Hindlimb muscle (tissue), 1 donor: ENCODE data around the gene ATP9A. TPM values are rescaled to one million over a fixed set of nuclear protein-coding genes. Genes with fewer than 3 reads are reported as not detected.
"Not testable (repeated sequence)": the region's sequence is repeated elsewhere in the genome, so short reads cannot be mapped to it uniquely, and the experiment has no call there.

ENCODE experiments used
- DNase-seq: peaks from one replicate; pipeline ENCODE4 v3.0.0-alpha.2; 2013
- polyA plus RNA-seq: library from polyadenylated mRNA; unstranded; fragments of 120-200 nt; gene quantifications from one replicate; pipeline ENCODE4 v1.2.1, GENCODE V29; 2013; ENCODE audit not compliant: insufficient read length

Gene ATP9A
- polyA plus RNA-seq, 1 donor, result 80.0 TPM

GRCh38 chr20:51570739-51571459, 197.3 kb downstream of the ATP9A start:
- peak; percentile 82 for DNase-seq

- DNase-seq, result peak; percentile 64
Measured at GRCh38 chr20:51569815-51570738, 198.1 kb downstream of the ATP9A start.

GRCh38 chr20:51568533-51568932, 199.7 kb downstream of the ATP9A start:
- not testable (repeated sequence) for DNase-seq

GRCh38 chr20:51567622-51568021, 200.6 kb downstream of the ATP9A start:
- no peak for DNase-seq

GRCh38 chr20:51566594-51566993, 201.6 kb downstream of the ATP9A start:
- no peak for DNase-seq

DNA sequence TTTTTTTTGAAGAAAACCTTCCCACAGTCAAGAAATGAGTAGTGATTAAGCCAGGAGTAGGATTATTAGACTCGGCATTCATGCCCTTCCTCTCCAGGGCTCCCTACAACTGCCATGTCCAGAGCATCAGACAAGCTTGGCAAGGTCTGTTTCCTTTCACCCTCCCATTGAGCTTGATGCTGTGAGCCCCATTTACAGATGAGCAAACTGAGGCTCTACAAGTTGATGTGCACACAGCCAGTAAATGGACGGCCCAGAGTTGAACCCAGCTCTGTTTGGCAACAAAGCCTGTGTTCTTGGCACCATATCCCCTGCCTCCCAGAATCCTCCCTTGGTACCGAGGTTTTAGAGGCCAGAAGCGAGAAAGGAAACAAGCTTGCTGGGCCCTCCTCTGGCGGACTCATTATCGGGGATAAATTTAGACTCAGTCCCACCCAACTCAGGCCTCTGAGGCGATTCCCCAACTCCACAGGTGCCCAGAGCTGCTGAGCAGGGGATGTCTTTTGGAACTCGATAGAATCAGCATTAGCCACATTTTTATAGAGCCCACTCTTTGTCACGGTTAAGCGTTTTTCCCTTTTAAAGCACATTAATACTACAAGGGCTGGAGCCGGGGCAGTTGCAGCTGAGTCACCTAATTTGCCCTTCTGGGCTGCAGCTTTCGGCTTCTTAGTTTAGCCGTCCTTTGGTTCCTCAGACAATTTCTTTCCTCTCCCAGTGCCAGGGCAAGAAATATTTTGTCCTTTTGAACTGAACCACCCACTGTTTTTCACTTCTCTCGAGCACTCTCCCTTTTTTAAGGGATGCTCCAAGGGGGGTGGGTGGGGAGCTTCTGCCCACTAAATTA, 202.7 kb downstream of the ATP9A start:
- no peak for DNase-seq

- DNase-seq, result peak; percentile 76
Measured at GRCh38 chr20:51563486-51564332, 204.5 kb downstream of the ATP9A start.

- DNase-seq, result no peak
Measured at GRCh38 chr20:51563174-51563485, 205.1 kb downstream of the ATP9A start.

GRCh38 chr20:51562332-51563173, 205.6 kb downstream of the ATP9A start:
- peak; percentile 99 for DNase-seq

GRCh38 chr20:51562027-51562331, 206.2 kb downstream of the ATP9A start:
- no peak for DNase-seq

- no peak for DNase-seq
Measured at GRCh38 chr20:51560550-51561307, 207.5 kb downstream of the ATP9A start.

DNA sequence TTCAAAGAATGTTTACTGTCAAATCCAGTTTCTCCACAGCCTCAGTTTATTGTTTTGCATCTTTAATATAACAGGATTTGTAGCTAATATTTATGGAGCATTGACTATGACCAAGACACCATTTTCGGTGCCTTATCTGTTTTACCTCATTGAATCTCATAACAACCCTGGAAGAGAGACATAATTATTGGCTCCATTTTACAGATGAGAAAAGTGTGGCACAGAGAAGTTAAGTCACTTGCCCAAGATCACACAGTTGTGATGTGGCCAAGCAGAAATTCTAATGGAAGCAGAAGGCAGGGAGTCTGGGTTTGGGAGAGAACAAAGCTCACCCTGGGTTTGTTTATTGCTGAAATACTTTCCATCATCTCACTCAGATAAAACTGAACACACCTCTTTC, 208.1 kb downstream of the ATP9A start:
- no peak for DNase-seq

DNA sequence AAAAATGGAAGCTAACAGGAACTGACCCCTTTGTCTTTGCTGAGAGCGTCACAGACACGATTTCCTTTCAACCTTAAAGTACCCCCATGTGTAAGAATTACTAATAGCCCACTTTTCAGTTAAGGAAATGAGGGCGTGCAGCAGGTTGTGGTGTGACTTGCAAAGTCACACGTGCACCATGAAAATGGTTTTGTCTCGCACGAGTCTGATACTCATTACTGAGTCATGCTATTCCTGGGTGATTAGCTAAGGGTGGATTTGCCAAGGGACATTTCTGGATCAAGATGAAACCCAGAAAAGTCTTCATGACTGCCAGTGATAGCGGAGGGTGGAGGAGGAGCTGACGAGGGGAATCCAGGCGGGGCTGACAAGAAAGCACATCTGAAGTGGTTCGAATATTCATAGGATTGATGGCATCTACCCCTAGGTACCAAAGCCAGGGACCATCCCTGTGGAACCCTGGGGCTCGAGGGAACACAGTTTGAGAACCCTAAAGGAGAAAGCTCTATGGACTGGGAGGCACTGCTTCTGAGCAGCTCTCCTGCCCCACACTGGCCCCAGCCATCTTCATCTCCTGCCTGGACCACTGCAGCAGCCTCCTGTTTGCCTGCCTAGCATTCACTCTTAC, 213.5 kb downstream of the ATP9A start:
- DNase-seq, result no peak

GRCh38 chr20:51553897-51554486, 214.2 kb downstream of the ATP9A start:
- no peak for DNase-seq

DNA sequence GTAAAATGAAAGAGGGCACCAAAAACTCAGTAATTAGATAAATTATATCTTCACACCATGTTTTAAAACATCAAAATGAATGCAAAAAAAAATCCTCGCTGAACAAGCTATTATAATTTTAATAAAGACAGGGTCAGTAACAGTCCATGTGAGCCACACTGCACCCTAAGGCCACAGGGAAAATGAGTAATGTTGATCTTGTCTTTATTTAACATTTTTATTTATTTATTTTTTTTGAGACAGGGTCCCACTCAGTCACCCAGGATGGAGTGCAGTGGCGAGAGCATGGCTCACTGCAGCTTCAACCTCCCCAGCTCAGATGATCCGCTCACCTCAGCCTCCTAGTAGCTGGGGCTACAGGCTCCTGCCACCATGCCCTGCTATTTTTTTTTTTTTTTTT, 217.0 kb downstream of the ATP9A start:
- no peak for DNase-seq

DNA sequence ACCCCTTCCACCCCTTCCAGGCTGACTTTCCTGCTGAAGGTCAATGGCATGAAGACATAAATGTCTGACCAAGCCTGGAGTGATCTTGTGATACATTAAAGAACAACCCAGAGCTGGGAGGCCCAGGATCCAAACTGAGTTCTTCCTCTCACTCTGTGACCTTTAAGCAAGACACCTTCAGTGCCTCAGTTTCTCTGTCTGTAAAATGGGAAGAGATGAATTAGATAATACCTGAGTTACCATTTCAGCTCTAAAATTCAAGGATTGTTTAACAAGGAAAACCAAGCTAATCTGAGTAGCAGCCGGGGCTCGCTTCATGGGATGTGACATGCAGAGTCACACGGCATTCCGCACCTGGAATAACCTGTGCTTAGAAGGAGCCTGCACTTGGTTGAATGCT, 218.7 kb downstream of the ATP9A start:
- no peak for DNase-seq

- no peak for DNase-seq
Measured at GRCh38 chr20:51547951-51548350, 220.2 kb downstream of the ATP9A start.
